ENCODE measurements around the gene TREML4.
"Not testable (repeated sequence)": the region's sequence is repeated elsewhere in the genome, so short reads cannot be mapped to it uniquely, and the experiment has no call there.

Gene TREML4

DNA sequence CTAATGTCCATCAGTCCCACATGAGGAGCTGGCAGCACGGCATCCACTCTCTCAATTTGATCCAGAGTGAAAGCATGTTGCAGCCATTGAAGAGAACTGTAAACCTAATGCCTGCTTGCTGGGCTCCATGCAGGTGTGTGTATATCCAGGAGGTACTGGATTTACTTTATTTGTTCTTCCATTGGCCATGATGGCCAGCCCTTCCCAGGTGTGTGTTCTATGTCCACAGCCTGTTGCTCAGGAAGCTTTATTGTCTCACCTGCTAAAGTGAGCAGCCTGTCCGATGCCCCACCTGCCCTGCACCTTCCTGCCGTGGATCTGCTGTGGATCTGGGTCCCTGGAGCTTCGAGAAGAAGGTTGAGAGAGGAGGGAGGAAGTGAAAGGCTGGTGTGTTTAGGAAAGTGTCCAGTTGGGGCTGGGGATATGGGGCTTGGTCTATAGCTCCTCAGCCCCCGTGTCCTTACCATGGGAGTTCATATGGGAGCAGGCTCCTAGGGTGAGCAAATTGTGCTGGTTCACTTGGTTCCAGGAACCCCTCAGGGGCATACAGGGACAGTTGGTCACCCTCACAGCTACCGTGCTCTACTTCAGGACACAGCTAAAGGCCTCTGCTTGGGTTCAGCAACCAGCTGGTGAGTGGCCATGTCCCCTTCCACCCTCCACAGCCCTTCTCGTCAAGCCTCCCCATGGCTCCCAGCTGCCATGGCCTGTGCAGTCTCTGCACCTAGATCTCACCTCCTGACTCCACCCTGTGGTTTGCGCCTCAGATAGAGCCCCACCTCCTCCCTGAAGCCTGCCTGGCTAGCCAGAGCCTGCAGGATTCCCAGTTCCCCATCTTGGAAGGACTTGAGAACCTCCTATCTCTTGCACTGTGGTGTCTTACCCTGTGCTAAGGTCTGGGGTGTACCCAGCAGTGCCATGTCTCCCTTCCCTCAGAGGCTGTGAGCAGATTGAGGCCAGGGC is 39.9 kb upstream of the TREML4 start:
- DNase-seq (ENCODE audit: low read depth, low spot score), result no peak
- ChIA-PET POLR2A (no interaction called here), CTCF (no interaction called here)
- H3K4me3 ChIP-seq (ENCODE audit: low read depth, low read length), result no peak overlapping the region
- TF ChIP-seq CTCF (IDR thresholded peaks at IDR 0.05; ENCODE audit: insufficient read depth, low read length, missing control alignments), result no peak

GRCh38 chr6:41189046-41189445 is 39.1 kb upstream of the TREML4 start:
- H3K4me3 ChIP-seq (ENCODE audit: low read depth, low read length); POLR2A ChIA-PET; DNase-seq (ENCODE audit: low read depth, low spot score); CTCF ChIA-PET: not testable (repeated sequence)

DNA sequence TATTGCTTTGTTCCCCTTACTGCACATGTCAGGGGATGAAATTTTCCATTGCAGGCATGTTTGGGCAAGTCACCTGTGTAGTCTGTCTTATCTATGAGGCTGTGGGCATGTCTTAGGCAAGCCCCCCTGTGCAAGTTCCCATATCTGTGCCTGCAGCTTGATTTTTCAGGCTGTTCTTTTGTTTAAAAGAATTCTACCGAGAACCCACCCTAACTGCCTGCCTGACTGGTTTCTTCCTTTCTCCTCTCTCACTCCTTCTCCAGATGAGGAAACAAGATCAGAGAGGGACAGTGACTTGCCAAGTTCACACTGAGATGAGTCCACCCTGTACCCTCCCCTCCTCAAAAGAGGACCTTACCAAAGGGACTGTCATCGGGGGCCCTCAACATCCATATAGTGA is 38.2 kb upstream of the TREML4 start:
- CTCF ChIA-PET, result interaction anchor here (0.7 to 1.0 kb wide), 3 partner anchors 8 to 90 kb away, joined by 3 to 5 read pairs (median 3); no protein-coding TSS in a partner anchor
- no peak for DNase-seq (ENCODE audit: low read depth, low spot score)
- H3K4me3 ChIP-seq (ENCODE audit: low read depth, low read length), result no peak overlapping the region
- TF ChIP-seq CTCF (IDR thresholded peaks at IDR 0.05; ENCODE audit: insufficient read depth, low read length, missing control alignments), result no peak
- POLR2A ChIA-PET, result no interaction called here

- H3K4me3 ChIP-seq (ENCODE audit: low read depth, low read length), result no peak overlapping the region
- TF ChIP-seq CTCF (IDR thresholded peaks at IDR 0.05; ENCODE audit: insufficient read depth, low read length, missing control alignments), result no peak
- ChIA-PET POLR2A (no interaction called here), CTCF (interaction anchor here (0.7 to 1.0 kb wide), 3 partner anchors 8 to 91 kb away, joined by 3 to 5 read pairs (median 3); no protein-coding TSS in a partner anchor)
- DNase-seq (ENCODE audit: low read depth, low spot score), result no peak
Observed at GRCh38 chr6:41190791-41191190, 37.4 kb upstream of the TREML4 start.

DNA sequence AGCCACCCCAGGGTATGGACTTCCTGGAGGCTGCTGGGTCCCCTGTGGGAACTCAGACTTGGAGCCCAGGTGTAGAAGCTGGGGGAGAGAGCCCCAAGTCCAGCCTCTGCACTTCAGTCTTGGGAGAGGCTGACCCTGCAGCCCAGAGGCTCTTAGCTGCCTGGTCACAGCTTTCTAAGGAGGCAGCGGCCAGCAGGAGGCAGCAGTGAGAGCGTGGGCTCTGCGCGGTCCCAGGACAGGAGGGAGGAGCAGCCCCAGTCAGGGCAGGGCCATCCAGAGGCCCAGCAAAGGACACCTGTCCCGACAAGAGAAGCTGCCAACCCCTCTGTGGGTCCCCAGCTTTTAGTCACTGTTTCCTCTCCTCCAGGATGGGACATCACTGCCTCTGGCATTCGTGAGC is 36.6 kb upstream of the TREML4 start:
- POLR2A ChIA-PET, result no interaction called here
- no peak for DNase-seq (ENCODE audit: low read depth, low spot score)
- peak; percentile 14 for TF ChIP-seq CTCF (IDR thresholded peaks at IDR 0.05; ENCODE audit: insufficient read depth, low read length, missing control alignments)
- no peak overlapping the region for H3K4me3 ChIP-seq (ENCODE audit: low read depth, low read length)
- CTCF ChIA-PET, result interaction anchor here (0.6 to 0.9 kb wide), 2 partner anchors 9 to 128 kb away, joined by 3 to 4 read pairs; no protein-coding TSS in a partner anchor

DNA sequence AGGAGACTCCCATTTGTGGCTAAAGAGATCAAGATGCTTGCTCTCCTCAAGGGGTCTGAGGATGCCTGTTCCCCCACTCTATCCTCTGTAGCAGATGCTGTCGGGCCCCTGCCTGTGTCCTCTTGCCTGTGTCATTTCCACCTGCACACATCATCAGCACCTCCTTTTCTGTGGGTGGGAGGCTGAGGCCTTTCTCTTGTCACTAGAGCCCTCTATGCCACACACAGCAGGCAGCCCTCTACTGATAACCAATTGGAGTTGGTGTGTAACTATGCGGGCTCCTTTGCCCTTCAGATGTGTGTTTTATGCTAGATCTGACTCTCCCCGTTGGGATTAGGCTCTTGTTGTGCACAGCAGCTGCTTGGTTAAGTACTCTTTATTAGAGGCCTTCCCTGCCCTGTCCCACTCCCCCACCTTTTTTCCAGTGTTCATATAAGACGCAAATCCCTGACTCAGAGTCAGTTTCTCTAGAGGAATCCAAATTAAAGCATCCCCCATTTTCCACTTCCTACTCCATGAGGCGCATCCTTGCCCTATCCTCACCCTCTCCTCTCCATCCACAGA is 34.9 kb upstream of the TREML4 start:
- no peak overlapping the region for H3K4me3 ChIP-seq (ENCODE audit: low read depth, low read length)
- ChIA-PET POLR2A (no interaction called here), CTCF (no interaction called here)
- no peak for DNase-seq (ENCODE audit: low read depth, low spot score)
- no peak for TF ChIP-seq CTCF (IDR thresholded peaks at IDR 0.05; ENCODE audit: insufficient read depth, low read length, missing control alignments)
